IPS DF 19.7 (cell line): ENCODE measurements around the gene AMACR.
"Not testable (repeated sequence)": the region's sequence is repeated elsewhere in the genome, so short reads cannot be mapped to it uniquely, and the experiment has no call there.

Experiments used
- DNase-seq: peaks from one replicate; pipeline ENCODE4 v3.0.0-alpha.2; 2013; ENCODE audit warnings: low read depth, low spot score

AMACR gene

DNA sequence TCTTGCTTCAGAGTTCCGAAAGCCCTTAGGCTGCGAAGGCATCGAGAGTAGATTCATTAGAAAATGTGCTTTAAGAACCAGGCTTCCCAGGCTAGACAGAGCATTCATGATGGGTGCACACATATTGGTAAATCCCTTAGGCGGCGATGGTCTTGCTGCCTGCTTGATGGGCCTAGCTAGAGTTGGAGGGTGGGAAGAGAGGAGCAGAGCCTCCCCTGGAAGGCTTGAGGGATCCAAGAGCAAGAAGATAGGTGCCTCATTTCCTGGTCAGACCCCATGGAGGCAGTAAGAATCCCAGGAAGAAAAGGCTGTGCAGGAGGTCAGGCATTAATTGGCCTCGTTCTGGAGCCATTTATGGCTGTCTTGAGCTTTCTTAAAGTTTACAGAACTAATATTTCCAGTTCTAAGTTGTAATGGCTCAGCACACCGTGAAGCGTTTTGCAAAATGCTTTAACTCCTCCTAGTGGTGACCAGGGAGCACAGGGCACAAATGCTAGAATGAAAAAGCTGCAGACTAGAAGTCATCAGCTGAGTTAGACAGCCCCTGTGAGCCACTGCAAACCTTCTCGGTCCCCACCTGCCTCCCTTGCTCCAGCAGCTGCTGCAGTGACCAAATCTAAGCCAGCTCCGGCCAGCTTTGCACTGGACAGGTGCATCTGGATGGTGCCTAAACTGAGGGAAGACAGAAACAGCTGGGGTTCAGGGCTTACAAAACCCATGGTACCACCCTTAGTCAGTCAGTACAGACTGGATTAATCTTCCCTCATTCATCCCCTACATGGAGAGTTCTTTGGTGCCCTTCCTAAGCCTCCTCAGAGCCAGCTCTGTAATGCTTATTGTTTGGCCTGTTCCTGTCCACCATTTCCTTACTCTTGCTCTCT is 38.0 kb downstream of the AMACR start:
- DNase-seq, result no peak

DNA sequence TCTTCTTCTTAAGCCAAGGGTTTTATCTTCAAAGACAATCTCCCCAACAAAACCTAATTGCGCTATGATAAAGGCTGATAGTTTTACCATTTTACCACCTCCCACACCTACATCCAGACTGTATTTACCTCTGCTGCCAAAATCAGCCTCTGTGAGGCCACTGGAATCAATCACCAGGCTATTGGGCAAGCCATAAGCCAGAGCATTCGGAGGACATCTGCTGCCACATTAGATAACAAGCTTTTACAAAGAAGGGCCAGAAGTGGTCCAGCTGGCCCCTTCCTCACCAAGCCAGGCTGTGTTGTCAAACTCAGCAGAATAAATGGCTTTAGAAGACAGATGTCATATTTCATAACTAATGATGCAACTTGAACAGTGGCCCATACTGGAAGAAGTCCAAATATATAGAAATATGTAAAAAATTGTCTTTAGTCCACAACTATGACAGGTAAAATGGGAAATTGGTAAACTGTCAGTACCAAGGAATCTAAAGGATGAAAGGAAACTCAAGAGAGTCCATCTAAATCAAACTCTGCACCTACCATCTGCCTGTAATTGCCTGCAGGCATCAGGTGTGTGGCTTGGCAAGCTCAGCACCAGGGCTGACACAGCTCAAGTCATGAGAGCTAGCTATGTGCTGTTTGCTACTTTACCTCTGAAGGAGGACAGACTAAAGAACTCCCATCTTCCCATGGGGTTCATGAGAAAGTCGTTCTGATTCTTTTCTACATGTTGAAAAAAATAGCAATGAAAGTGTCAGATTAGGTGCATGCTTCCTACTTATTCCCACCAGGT is 39.4 kb downstream of the AMACR start:
- no peak for DNase-seq

DNA sequence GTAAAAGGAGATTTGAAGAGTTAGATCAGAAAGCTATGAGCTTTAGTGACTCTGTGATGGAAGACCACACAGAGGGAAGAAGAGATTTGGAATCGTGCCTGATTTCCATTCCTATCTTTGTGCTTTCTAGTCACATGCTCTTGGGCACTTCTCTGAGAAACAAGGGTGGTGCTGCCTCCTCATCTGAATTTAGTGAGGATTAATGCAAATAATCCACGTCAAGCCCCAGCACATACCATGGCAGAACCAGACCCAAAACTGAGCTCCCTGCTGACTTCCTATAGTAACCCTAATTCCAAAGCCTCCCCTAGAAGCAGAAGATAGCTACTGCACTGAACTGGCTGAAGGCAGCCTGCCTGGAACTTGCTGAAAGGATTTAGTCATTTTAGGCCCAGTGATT is 41.0 kb downstream of the AMACR start:
- no peak for DNase-seq

DNA sequence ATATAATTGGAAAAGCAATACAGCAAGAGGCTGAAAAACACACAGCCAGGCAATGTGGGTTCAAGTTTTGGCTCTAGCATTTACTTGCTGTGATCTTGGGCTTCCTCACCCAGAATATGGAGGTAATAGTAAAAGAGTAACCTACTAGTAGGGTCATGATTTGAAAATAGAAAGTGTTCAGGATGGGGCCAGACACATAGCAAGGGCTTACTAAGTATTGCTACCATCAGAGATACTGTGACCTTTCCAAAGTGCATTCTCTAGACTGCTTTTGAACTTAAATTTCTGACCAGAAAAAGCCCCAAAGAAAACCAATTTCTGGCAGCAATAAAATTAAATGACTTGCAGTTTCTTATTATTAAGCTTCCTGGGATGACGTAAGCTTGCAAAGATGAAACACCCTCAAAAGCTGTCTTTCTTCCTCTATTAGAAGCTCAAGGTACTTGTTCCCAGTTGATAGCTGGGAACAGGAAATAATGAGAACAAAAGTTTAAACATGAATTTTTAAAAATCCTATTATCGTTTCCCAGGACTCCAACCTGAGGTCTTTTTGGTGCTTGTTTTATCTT is 43.6 kb downstream of the AMACR start:
- DNase-seq, result no peak

DNA sequence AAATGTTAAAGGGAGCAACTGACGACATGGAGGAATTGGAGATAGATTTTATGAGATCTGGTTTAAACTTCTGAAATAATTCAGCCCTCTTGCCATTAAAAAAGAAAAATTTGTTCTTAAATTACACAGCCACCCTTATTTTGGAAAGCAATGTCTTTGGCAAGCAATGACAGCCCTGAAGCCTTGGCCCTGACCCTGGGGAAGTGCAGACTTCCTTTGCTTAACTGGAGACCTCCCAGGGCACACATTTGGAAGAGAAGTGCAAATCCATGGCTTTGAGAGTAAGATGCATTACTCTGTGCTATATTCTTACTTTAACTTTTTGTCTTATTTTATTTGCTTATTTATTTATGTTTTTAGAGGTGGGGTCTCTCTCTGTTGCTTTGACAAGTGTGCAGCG is 49.7 kb downstream of the AMACR start:
- no peak for DNase-seq

DNA sequence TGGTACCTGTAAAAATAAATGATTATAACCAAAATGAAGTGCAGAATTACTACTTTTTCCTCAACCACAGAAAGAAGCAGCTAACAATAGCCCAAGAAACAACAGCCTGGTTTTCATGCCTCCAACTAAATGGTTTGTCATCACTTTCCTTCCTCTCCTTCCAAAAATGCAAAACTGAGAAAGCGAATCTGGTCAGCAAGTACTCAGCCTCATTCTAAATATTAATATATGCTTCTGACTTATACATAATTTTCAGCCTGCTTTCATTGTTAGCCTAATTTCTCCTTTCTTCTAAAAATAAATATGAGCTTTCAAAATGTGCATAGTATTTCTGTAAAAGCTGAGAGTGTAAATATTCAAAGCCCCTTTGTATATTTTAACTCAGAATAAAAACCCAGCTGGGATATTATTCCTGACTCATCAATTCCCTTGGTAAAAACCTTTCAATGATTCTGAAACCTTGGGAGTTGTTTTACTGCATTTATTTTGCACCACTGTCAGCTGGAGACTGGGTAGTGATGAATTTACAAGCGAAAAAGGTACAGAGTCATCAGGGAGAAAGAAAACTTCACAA is 50.2 kb downstream of the AMACR start:
- no peak for DNase-seq

DNA sequence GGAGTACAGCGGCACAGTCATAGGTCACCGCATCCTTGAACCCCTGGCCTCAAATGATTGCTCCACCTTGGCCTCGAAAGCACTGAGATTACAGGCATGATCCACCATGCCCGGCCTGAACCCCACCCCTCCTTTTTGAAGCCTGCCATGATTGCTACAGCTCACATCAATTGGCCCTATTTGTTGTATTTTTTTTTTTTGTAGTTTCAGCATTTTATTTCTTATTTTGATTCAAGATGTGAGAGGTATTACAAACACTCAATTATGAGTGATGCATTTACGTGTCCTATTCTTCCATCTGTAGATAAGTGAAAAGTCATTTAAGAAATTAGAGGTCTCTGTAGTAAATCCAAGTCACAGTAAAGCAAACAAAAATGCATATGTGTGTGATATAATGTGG is 55.7 kb downstream of the AMACR start:
- DNase-seq, result not testable (repeated sequence)

DNA sequence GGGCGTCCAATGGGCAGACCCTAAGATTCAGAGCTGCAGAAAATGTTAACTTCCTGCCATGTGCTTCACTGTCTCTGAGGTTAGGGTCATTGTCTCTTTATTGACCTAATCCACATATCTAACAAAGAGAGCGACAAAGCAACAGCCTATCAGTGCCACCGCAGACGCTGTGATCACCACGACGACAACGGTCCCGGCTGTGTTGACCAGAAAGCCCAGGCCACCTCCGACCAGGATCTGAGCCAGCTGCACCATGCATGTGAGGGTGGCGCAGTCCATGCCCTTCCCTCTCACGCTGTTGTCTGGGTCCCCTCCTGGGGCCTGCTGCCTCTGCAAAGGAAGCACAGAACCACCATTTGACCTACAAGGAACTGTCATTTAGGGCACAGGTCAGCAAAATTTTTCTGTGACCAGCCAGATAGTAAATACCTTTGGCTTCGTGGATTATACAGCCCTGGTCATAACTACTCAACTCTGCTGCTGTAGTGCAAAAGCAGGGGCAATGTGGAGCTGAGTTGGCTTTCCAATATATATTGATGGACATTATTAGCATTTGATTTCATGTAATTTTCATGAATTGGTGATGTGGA is 63.2 kb downstream of the AMACR start:
- DNase-seq, result no peak

DNA sequence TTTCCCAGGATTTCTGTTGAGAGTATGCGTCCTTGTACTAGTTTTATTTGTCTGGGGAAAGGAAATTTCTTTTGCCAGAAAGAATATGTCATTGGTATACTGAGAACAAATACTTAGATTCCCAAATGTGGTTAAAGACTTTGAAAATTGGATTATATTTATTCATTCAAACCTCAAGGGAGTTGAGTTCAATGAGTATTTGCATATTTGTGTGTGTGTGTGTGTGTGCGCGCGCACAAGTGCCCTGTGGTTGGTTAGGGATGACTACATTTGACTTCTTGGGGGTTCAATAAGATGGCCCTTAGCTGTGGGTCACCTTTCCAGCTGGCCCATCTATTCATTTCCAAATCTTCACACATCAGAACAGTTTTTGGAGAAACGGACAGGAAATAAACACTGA is 66.8 kb downstream of the AMACR start:
- DNase-seq, result no peak

DNA sequence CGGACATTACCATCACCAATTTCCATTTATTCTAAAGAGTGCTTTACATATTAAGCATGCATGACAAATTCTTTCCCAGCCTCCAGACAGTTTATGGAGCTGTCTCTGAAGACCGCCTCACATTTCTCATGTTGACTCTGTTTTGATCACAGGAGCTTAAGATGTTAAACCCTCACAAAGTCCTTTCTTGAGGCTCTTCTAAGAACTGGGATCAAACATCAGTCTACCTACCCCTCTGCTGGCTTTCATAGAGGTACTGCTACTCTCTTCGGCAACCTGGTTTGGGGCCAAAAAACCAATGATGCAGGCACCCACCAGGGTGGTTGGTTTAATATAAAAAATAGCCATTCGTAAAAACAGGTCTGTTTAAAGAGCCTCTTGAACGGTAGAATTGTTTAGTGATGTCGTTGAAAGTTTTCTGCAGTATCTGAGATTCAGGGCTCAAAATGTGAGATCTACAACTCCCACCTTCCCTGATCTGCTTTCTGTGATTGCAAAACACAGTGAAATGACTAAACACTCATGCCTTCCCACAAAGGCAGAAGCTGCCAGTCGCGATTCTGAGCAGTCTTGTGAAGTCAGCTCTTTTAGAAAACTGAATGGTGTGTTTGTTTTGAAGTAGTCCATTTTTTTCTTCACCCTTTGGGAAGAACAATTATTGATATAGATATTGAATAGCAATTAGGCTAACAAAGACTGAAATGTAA is 68.1 kb downstream of the AMACR start:
- no peak for DNase-seq

DNA sequence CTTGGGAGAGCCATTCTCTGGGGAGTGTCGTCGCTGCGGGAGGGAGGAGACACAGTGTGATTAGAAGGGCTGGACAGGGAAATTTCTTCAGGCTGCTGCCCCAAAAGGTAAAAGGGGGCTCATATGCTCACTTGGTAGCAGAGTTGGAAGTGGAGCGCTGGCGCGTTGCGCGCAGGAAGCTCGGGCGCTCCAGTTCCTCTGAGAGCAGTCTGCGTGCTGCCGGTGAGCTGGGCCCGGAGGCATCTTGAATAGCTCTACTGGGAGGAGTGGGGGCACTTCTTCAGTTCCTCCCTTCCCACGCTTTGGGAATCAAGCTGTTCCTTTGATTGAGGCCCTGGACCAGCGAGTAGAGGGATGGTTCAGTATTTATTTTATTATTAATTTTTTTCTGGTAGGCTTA is 69.0 kb downstream of the AMACR start:
- DNase-seq, result no peak

DNA sequence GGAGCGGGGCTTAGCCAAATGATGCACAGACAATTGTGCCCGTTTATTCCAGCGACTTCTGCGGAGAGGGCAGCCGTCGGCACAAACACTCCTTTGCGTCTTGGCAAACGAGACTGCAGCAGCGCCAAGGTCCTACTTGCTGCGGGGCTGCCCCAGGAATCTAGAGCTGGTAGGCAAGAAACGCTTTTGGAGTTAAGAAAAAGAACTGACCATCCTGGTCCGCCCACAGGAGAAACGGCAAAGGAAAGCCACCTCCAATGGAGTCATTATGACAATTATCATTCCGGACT is 69.4 kb downstream of the AMACR start:
- no peak for DNase-seq

DNA sequence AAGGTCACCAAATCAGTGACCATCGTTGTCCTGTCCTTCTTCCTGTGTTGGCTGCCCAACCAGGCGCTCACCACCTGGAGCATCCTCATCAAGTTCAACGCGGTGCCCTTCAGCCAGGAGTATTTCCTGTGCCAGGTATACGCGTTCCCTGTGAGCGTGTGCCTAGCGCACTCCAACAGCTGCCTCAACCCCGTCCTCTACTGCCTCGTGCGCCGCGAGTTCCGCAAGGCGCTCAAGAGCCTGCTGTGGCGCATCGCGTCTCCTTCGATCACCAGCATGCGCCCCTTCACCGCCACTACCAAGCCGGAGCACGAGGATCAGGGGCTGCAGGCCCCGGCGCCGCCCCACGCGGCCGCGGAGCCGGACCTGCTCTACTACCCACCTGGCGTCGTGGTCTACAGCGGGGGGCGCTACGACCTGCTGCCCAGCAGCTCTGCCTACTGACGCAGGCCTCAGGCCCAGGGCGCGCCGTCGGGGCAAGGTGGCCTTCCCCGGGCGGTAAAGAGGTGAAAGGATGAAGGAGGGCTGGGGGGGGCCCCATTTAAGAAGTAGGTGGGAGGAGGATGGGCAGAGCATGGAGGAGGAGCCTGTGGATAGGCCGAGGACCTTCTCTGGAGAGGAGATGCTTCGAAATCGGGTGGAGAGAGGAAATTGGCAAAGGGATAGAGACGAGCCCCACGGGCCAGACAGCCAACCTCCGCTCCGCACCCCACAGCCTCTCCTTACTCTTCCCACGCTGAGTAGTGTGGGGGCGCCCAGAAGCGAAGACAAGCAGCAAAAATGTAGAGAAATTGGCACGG is 69.9 kb downstream of the AMACR start:
- no peak for DNase-seq

DNA sequence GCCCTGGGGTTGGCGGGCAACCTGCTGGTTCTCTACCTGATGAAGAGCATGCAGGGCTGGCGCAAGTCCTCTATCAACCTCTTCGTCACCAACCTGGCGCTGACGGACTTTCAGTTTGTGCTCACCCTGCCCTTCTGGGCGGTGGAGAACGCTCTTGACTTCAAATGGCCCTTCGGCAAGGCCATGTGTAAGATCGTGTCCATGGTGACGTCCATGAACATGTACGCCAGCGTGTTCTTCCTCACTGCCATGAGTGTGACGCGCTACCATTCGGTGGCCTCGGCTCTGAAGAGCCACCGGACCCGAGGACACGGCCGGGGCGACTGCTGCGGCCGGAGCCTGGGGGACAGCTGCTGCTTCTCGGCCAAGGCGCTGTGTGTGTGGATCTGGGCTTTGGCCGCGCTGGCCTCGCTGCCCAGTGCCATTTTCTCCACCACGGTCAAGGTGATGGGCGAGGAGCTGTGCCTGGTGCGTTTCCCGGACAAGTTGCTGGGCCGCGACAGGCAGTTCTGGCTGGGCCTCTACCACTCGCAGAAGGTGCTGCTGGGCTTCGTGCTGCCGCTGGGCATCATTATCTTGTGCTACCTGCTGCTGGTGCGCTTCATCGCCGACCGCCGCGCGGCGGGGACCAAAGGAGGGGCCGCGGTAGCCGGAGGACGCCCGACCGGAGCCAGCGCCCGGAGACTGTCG is 70.7 kb downstream of the AMACR start:
- no peak for DNase-seq

DNA sequence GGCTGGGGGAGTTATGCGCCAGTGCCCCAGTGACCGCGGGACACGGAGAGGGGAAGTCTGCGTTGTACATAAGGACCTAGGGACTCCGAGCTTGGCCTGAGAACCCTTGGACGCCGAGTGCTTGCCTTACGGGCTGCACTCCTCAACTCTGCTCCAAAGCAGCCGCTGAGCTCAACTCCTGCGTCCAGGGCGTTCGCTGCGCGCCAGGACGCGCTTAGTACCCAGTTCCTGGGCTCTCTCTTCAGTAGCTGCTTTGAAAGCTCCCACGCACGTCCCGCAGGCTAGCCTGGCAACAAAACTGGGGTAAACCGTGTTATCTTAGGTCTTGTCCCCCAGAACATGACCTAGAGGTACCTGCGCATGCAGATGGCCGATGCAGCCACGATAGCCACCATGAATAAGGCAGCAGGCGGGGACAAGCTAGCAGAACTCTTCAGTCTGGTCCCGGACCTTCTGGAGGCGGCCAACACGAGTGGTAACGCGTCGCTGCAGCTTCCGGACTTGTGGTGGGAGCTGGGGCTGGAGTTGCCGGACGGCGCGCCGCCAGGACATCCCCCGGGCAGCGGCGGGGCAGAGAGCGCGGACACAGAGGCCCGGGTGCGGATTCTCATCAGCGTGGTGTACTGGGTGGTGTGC is 71.4 kb downstream of the AMACR start, which contains the start of gene RXFP3:
Gene RXFP3 (plus strand): TSS at position 6 of the 636 bp plus-strand sequence. CDS start 355 bp downstream, at position 361.
- DNase-seq, result no peak
